Prostate gland (tissue), 2 donors: ENCODE results near the gene GRAP2. TPM values are rescaled to one million over a fixed set of nuclear protein-coding genes. Genes with fewer than 3 reads are reported as not detected.

Source experiments
- DNase-seq: peaks from one replicate; pipeline ENCODE4 v3.0.0-alpha.2; 2019; ENCODE audit warnings: low spot score
- H3K27ac ChIP-seq, 2 donors: fragments of 200-600 bp; sonication (generic); 2 replicates each; pipeline ENCODE4 v1.5.1; 2017 to 2019
- H3K27me3 ChIP-seq: fragments of 200-600 bp; sonication (generic); replicated peaks from 2 replicates; pipeline ENCODE4 v1.5.1; 2019; ENCODE audit not compliant: insufficient read depth
- H3K36me3 ChIP-seq, 2 donors: fragments of 200-600 bp; sonication (generic); 1 replicate in 1 of 2; 2 replicates in 1 of 2; pipeline versions ENCODE4 v1.5.1 to v1.8.1; 2017 to 2019
- H3K4me1 ChIP-seq: fragments of 200-600 bp; sonication (generic); replicated peaks from 2 replicates; pipeline ENCODE4 v1.5.1; 2019
- H3K4me3 ChIP-seq, 2 donors: fragments of 200-600 bp; sonication (generic); 2 replicates each; pipeline ENCODE4 v1.5.1; 2017 to 2019
- H3K9me3 ChIP-seq: fragments of 200-600 bp; sonication (generic); 2 replicates; pipeline ENCODE4 v1.5.1; 2017
- POLR2A ChIP-seq: fragments of 450-650 bp; IDR thresholded peaks from one replicate; pipeline ENCODE4 v1.6.1; 2016; ENCODE audit warnings: antibody characterized with exemption, mild to moderate bottlenecking
- POLR2AphosphoS5 ChIP-seq: sonication (generic); formaldehyde crosslinking; IDR thresholded peaks from one replicate; pipeline ENCODE4 v1.6.1; 2017; ENCODE audit warnings: antibody characterized with exemption
- WGBS: methylation state at CpG from one replicate; pipeline ENCODE4 v1.1.5; 2018; 5-methylcytosine and 5-hydroxymethylcytosine counted together
- intact Hi-C: fragments of 100-400 bp; cut with DNase I; formaldehyde crosslinking; loops from one replicate; pipeline ENCODE4 v1.14.2; 2022
- total RNA-seq, 2 donors: library from RNA; depleted of rRNA; stranded (reverse); fragments of >200 nt; gene quantifications; one replicate each; pipeline ENCODE4 v1.1.0, GENCODE V29; 2016
- TF ChIP-seq, protein P1 (sequence below), 4 experiments: fragments of 200-600 bp in 2 of 4; fragments of 450-650 bp in 2 of 4; sonication (generic) in 2 of 4; IDR thresholded peaks; 1 replicate in 3 of 4; 2 replicates in 1 of 4; pipeline ENCODE4 v1.5.1; 2016 to 2019; ENCODE audit warnings: antibody characterized with exemption in 4 of 4, mild to moderate bottlenecking in 2 of 4, moderate library complexity in 2 of 4

Gene GRAP2
- total RNA-seq, 2 donors from 2014 or later, result 0.91 to 2.2 TPM

DNA sequence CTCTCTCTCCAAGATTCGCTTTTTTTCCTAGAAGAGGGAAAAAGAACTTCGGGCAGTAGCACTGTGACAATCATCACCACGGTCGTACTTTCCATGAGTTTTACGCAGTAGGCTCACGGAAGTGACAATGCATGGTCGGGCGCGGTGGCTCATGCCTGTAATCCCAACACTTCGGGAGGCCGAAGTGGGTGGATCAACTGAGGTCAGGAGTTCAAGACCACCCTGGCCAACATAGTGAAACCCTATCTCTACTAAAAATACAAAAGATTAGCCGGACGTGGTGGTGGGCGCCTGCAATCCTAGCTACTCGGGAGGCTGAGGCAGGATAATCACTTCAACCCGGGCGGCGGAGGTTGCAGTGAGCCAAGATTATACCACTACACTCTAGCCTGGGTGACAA, 23.4 kb downstream of the GRAP2 start:
- TF ChIP-seq, protein P1, sequence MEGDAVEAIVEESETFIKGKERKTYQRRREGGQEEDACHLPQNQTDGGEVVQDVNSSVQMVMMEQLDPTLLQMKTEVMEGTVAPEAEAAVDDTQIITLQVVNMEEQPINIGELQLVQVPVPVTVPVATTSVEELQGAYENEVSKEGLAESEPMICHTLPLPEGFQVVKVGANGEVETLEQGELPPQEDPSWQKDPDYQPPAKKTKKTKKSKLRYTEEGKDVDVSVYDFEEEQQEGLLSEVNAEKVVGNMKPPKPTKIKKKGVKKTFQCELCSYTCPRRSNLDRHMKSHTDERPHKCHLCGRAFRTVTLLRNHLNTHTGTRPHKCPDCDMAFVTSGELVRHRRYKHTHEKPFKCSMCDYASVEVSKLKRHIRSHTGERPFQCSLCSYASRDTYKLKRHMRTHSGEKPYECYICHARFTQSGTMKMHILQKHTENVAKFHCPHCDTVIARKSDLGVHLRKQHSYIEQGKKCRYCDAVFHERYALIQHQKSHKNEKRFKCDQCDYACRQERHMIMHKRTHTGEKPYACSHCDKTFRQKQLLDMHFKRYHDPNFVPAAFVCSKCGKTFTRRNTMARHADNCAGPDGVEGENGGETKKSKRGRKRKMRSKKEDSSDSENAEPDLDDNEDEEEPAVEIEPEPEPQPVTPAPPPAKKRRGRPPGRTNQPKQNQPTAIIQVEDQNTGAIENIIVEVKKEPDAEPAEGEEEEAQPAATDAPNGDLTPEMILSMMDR (IDR thresholded peaks at IDR 0.05), result no peak
- TF ChIP-seq POLR2AphosphoS5 (no peak), POLR2A (no peak)
- DNase-seq, result no peak
- no peaks in the 10 kb centered on the region for H3K36me3 ChIP-seq
- intact Hi-C loops, result no loop called here
- no peak overlapping the region for H3K27ac ChIP-seq
- H3K4me1 ChIP-seq, result no peaks in the 10 kb centered on the region
- no peaks in the 10 kb centered on the region for H3K27me3 ChIP-seq
- H3K9me3 ChIP-seq, result no peaks in the 10 kb centered on the region
- no peak overlapping the region for H3K4me3 ChIP-seq
- 95% methylated on average over 18 of the region's 18 CpGs for WGBS

- intact Hi-C loops, result no loop called here
- TF ChIP-seq, protein P1 (IDR thresholded peaks at IDR 0.05), result no peak
- TF ChIP-seq POLR2A (no peak), POLR2AphosphoS5 (no peak)
- Histone ChIP-seq H3K27ac (no peak overlapping the region), H3K4me1 (no peaks in the 10 kb centered on the region), H3K9me3 (no peaks in the 10 kb centered on the region), H3K27me3 (no peaks in the 10 kb centered on the region), H3K36me3 (no peaks in the 10 kb centered on the region), H3K4me3 (no peak overlapping the region)
- 93% methylated on average over 2 of the region's 2 CpGs for WGBS
- no peak for DNase-seq
Observed at GRCh38 chr22:39925273-39925672, 24.4 kb downstream of the GRAP2 start.

- DNase-seq, result peak; percentile 17
- no peaks in the 10 kb centered on the region for H3K9me3 ChIP-seq
- H3K27me3 ChIP-seq, result no peaks in the 10 kb centered on the region
- H3K4me3 ChIP-seq, result no peak overlapping the region
- no peak overlapping the region for H3K27ac ChIP-seq
- H3K36me3 ChIP-seq, result no peaks in the 10 kb centered on the region
- 58% methylated on average over 8 of the region's 8 CpGs for WGBS
- H3K4me1 ChIP-seq, result no peaks in the 10 kb centered on the region
- TF ChIP-seq POLR2AphosphoS5, result peak; percentile 42
- TF ChIP-seq, protein P1 (IDR thresholded peaks at IDR 0.05), result no peak
- intact Hi-C loops, result no loop called here
Observed at GRCh38 chr22:39925909-39926679, 25.2 kb downstream of the GRAP2 start.

GRCh38 chr22:39926753-39927152, 25.9 kb downstream of the GRAP2 start:
- Histone ChIP-seq H3K4me3 (no peak overlapping the region), H3K4me1 (no peaks in the 10 kb centered on the region), H3K27ac (no peak overlapping the region), H3K27me3 (no peaks in the 10 kb centered on the region), H3K36me3 (no peaks in the 10 kb centered on the region), H3K9me3 (no peaks in the 10 kb centered on the region)
- TF ChIP-seq, protein P1 (IDR thresholded peaks at IDR 0.05), result no peak
- TF ChIP-seq POLR2AphosphoS5 (no peak), POLR2A (no peak)
- no peak for DNase-seq
- 54% methylated on average over 5 of the region's 5 CpGs for WGBS
- intact Hi-C loops, result no loop called here

DNA sequence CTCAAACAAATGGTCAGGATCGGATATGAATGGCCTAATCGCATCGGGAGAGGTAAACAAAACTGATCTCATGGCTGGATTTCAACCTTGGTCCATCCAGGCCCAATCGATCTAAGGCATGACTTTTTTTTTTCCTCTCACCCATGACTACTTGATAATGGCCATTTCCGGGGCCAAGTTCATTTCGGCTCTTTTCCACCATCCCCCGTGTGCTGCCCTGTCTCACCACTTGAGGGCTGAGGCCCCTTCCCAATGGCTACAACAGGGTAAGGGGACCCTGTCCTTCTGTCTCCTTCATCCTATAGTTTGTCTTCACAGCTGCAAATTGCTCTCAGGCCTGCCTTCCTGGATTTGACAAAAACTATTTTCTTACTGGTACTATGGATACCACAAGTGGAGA, 26.7 kb downstream of the GRAP2 start:
- DNase-seq, result no peak
- TF ChIP-seq POLR2AphosphoS5 (no peak), POLR2A (no peak)
- TF ChIP-seq, protein P1 (IDR thresholded peaks at IDR 0.05), result no peak
- H3K9me3 ChIP-seq, result no peaks in the 10 kb centered on the region
- 72% methylated on average over 7 of the region's 7 CpGs for WGBS
- no peaks in the 10 kb centered on the region for H3K4me1 ChIP-seq
- no peaks in the 10 kb centered on the region for H3K27me3 ChIP-seq
- H3K36me3 ChIP-seq, result no peaks in the 10 kb centered on the region
- H3K4me3 ChIP-seq, result no peak overlapping the region
- intact Hi-C loops, result no loop called here
- no peak overlapping the region for H3K27ac ChIP-seq
